GM19372 (cell line): ENCODE results near the gene IL1RN.

Source experiments
- ATAC-seq: cut with Tn5 transposase; IDR thresholded peaks from one replicate; pipeline ENCODE4 v1.9.1; 2021; ENCODE audit warnings: mild to moderate bottlenecking, low read depth, moderate library complexity; ENCODE audit not compliant: unreplicated experiment

The IL1RN gene

GRCh38 chr2:113171334-113172075 lies 44.1 kb downstream of the IL1RN start:
- ATAC-seq: no peak

GRCh38 chr2:113172721-113173541 lies 45.5 kb downstream of the IL1RN start:
- no peak for ATAC-seq

- ATAC-seq: peak; percentile 70
These were observed 46.4 kb downstream of the IL1RN start, which contains the start of gene PSD4 for GRCh38 chr2:113173542-113174375. TSS of gene PSD4 (plus strand) at chr2:113173971. CDS start at chr2:113182457, 8,486 bp downstream.

DNA sequence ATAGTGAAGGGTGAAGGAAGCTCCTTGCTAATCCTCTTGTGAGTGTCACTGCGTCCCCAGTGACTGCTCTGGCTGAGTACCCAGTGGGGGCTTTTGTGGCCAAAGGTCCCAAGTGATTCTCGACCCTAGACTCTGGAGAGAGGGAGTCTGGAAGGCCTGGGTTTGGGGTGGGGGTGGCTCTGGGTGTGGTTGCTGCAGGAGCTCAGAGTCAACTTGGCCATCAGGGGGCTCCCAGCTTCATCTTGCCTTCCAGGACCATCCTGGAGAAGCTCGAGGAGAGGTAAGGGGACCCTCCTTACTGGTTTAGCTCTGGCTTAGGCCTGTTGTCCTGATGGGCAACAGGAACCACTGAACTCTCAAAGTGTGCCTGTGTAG lies 47.0 kb downstream of the IL1RN start:
- no peak for ATAC-seq

DNA sequence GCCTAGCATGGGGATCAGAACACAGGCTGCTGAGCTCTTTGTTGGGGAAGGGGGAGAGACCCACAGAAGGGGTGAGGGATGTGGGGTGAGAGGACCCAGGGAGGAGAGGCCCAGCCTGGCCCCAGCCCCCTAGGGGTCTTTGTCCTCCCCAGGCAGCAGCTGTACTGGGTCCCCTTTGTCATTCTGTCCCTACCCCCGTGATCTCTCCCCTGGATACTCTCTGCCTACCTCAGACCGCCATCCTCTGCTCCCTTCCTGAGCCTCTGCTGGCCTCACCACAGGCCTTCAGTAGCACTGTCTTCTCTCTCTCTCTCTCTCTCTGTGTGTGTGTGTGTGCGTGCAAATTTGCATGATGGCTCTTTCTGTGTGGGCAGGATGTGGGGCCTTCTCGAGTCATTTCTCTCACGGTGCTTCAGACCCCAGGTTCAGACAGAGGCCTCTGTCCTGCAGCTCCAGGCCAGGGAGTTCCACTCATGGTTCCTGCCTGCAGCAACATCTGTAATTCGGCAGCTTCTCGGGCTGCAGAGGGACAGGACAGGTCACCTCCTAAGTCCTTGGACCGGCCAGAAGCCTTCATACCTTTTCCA lies 47.7 kb downstream of the IL1RN start:
- ATAC-seq: peak; percentile 73

- ATAC-seq: no peak
These were observed 48.6 kb downstream of the IL1RN start for GRCh38 chr2:113175736-113176695.

DNA sequence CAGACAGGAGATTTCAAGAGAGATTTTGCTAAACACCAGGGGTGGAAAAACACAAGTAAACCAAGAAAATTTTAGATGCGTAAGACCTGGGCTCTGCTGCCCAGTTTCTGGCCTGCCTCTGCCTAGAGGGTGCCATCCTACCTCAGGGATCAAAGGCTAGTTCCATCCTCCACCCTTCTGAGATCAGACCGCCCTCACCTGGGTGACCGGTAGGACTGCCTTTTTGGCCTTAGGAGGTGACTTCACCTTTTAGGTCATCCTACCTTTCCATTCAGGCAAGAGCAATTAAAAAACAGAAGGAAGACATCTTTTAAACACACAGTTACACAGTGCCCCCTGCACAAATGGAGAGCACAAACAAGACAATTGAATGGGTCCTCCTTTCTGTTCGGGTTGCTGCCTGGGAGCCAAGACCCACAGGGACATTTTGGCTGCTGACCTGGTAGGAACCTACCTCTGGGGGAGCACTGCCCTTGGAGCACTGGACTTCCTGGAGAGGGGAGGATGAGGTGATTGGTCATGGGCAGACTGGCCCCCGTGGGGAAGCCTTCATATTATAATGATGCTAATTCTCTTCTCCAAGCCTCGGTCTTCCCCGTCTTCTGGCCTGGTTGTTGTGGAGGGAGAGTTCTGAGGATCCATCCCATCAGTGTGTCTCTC lies 49.4 kb downstream of the IL1RN start:
- ATAC-seq: no peak

DNA sequence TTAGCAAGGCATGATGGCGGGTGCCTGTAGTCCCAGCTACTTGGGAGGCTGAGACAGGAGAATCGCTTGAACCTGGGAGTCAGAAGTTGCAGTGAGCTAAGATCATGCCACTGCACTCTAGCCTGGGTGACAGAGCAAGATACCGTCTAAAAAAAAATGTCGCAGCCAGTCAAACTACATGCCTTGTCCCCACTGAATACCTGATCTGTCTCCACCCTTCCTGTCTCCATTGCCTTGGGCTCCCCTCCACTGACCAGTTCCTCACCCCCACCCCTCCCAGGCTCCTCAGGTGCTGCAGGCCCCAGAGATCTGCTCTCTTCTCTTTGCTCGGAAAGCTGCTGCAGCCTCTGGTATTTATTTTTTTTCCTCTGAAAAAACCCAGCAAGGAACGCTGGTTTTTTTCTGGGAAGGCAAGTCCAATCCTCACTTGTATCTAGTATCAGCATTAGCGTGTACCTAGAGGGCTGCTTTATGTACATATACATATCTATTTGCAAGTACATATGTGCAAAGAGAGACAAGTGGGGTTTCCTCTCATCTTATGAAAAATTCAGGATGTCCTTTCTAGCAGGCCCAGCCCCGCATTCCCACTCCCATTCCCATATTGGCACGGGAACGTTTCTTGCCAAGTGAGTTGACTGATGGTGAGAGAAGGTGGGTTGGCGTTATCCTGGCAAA lies 50.8 kb downstream of the IL1RN start:
- no peak for ATAC-seq

DNA sequence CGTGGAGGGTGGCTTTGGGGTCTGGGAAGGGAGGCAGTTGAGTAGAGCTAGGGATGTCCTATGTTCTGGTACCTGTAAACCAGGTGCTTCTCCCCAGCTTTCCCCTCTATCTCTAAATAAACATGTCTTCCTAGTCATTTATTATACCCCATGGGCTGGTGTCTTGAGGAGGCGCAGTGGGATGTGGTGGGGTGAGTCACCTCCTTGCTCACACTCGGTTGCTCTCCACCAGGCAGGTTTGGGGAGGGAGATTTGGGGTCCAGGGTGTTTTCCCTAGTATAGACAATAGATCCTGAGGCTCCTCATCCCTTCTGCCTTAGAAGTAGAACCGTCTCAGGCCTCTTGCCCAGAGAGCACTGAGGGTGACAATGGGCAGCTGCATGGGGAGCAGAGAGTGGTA lies 51.5 kb downstream of the IL1RN start:
- ATAC-seq: no peak

GRCh38 chr2:113179446-113180045 lies 52.1 kb downstream of the IL1RN start:
- ATAC-seq: no peak

- no peak for ATAC-seq
These were observed 52.9 kb downstream of the IL1RN start for GRCh38 chr2:113180131-113180946.

DNA sequence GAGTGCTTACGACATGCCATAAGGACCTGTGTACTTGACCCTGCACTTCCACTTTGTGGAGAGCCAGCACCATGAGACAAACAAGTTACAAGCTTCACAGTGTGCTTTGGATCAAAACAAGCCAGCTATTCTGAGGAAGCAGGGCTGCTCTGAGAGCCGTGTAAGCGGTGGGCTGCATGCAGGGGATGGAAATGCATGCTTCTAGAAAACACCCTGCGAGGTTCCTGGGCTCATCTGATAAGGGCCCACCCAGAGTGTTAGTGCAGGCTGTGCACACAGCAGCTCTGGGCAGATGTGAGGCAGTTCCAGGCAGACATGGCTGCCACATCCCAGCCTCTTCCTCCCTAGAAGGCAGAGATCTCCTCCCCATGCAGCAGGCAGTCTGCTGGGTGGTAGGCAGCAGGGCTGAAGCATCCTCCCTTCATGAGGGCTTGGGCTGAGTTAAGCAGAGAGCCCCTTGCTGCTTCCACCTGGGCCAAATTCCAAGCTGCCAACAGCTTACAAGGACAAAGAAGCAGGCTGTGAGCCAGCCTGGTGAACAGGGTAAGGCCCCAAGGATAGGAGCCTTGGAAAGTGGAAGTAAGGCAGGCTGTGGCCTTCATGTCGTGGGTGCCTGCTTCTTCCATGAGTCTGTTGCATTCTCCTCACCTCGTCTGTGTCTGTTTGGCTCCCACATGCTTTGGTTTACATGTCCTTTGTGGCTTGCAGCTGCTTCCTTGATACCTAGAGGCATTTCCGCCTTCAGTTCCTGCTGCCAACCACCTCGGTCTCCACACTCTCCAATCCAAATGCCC lies 54.1 kb downstream of the IL1RN start:
- ATAC-seq: no peak

DNA sequence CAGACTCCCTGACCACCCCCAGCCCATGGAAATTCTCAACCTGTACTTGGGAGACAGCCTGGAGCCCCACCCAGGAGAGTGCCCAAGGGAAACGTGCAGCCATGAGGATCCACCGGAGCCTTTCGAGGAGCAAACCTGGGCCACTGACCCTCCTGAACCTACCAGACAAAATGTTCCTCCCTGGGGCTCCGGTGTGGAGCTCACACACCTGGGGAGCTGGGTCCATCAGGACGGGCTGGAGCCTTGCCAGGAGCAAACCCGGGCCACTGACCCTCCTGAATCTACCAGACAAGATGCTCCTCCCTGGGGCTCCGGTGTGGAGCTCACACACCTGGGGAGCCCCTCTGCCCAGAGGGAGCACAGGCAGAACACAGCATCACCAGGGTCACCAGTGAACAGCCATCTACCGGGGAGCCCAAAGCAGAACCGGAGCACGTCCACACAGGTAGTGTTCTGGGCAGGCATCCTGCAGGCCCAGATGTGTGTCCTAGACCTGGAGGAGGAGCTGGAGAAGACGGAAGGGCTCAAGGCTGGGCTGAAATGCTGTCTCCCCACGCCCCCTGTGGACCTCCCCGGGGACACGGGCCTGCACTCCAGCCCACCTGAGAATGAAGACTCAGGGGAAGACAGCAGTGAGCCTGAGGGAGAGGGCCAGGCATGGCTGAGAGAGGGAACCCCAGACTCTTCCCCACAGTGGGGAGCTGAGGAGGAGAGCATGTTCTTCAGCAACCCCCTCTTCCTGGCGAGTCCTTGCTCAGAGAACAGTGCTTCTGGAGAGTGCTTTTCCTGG lies 55.3 kb downstream of the IL1RN start:
- ATAC-seq: no peak

- ATAC-seq: no peak
These were observed 55.9 kb downstream of the IL1RN start for GRCh38 chr2:113183264-113183663.
